ENCODE data around the gene RELL2.

DNA sequence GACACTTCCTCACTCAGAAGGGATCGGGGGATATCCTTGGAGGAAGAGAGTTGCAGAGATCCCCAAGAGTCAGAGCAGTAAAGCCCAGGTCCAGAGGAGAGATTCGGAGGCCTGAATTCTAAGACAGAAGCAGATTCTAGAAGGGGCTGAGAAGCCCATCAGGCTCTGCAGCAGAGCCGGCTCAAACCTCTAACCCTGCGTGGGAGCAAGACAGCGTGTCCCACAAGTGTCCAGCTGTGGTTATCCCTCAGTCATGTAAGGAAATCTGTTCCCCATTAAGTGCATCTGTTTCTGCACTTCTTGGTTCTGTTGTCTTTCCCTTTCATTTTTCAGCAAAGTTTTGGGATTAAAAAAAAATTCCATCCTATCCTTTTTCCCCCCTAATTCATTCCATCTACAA, 13.2 kb upstream of the RELL2 start:
- TF ChIP-seq, protein P1, sequence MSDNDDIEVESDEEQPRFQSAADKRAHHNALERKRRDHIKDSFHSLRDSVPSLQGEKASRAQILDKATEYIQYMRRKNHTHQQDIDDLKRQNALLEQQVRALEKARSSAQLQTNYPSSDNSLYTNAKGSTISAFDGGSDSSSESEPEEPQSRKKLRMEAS (IDR thresholded peaks at IDR 0.05), result no peak
- TF ChIP-seq, protein P2, sequence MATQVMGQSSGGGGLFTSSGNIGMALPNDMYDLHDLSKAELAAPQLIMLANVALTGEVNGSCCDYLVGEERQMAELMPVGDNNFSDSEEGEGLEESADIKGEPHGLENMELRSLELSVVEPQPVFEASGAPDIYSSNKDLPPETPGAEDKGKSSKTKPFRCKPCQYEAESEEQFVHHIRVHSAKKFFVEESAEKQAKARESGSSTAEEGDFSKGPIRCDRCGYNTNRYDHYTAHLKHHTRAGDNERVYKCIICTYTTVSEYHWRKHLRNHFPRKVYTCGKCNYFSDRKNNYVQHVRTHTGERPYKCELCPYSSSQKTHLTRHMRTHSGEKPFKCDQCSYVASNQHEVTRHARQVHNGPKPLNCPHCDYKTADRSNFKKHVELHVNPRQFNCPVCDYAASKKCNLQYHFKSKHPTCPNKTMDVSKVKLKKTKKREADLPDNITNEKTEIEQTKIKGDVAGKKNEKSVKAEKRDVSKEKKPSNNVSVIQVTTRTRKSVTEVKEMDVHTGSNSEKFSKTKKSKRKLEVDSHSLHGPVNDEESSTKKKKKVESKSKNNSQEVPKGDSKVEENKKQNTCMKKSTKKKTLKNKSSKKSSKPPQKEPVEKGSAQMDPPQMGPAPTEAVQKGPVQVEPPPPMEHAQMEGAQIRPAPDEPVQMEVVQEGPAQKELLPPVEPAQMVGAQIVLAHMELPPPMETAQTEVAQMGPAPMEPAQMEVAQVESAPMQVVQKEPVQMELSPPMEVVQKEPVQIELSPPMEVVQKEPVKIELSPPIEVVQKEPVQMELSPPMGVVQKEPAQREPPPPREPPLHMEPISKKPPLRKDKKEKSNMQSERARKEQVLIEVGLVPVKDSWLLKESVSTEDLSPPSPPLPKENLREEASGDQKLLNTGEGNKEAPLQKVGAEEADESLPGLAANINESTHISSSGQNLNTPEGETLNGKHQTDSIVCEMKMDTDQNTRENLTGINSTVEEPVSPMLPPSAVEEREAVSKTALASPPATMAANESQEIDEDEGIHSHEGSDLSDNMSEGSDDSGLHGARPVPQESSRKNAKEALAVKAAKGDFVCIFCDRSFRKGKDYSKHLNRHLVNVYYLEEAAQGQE (IDR thresholded peaks at IDR 0.05; ENCODE audit: low read depth), result no peak
- no peak for TF ChIP-seq EP300 (IDR thresholded peaks at IDR 0.05; ENCODE audit: borderline replicate concordance)
- no peak for TF ChIP-seq CEBPB (IDR thresholded peaks at IDR 0.05)
- TF ChIP-seq NFIC (IDR thresholded peaks at IDR 0.05), result no peak
